ENCODE data around the gene APBA3.

Gene APBA3

GRCh38 chr19:3738477-3739220 lies 22.8 kb downstream of the APBA3 start:
- TF ChIP-seq ZFP30 (CRISPR knock-in tag; IDR thresholded peaks at IDR 0.05) (no peak), SNAI2 (CRISPR knock-in tag; IDR thresholded peaks at IDR 0.05) (no peak), TSHZ2 (CRISPR knock-in tag; IDR thresholded peaks at IDR 0.05) (no peak), RARB (CRISPR knock-in tag; IDR thresholded peaks at IDR 0.05) (no peak), ARNTL (CRISPR knock-in tag; IDR thresholded peaks at IDR 0.05; ENCODE audit: borderline replicate concordance, low read depth) (no peak), OSR1 (CRISPR knock-in tag; IDR thresholded peaks at IDR 0.05) (no peak)
- TF ChIP-seq, protein P1, sequence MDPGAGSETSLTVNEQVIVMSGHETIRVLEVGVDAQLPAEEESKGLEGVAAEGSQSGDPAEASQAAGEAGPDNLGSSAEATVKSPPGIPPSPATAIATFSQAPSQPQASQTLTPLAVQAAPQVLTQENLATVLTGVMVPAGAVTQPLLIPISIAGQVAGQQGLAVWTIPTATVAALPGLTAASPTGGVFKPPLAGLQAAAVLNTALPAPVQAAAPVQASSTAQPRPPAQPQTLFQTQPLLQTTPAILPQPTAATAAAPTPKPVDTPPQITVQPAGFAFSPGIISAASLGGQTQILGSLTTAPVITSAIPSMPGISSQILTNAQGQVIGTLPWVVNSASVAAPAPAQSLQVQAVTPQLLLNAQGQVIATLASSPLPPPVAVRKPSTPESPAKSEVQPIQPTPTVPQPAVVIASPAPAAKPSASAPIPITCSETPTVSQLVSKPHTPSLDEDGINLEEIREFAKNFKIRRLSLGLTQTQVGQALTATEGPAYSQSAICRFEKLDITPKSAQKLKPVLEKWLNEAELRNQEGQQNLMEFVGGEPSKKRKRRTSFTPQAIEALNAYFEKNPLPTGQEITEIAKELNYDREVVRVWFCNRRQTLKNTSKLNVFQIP (CRISPR knock-in tag; IDR thresholded peaks at IDR 0.05; ENCODE audit: borderline replicate concordance, low read depth): no peak
- no peak for ATAC-seq

GRCh38 chr19:3737487-3738205 lies 23.8 kb downstream of the APBA3 start:
- ATAC-seq: no peak
- no peak for TF ChIP-seq ISL1 (CRISPR knock-in tag; IDR thresholded peaks at IDR 0.05)
- TF ChIP-seq, protein P2, sequence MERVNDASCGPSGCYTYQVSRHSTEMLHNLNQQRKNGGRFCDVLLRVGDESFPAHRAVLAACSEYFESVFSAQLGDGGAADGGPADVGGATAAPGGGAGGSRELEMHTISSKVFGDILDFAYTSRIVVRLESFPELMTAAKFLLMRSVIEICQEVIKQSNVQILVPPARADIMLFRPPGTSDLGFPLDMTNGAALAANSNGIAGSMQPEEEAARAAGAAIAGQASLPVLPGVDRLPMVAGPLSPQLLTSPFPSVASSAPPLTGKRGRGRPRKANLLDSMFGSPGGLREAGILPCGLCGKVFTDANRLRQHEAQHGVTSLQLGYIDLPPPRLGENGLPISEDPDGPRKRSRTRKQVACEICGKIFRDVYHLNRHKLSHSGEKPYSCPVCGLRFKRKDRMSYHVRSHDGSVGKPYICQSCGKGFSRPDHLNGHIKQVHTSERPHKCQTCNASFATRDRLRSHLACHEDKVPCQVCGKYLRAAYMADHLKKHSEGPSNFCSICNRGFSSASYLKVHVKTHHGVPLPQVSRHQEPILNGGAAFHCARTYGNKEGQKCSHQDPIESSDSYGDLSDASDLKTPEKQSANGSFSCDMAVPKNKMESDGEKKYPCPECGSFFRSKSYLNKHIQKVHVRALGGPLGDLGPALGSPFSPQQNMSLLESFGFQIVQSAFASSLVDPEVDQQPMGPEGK (CRISPR knock-in tag; IDR thresholded peaks at IDR 0.05; ENCODE audit: borderline replicate concordance): no peak
- no peak for TF ChIP-seq TSHZ2 (CRISPR knock-in tag; IDR thresholded peaks at IDR 0.05)
- TF ChIP-seq, protein P1 (CRISPR knock-in tag; IDR thresholded peaks at IDR 0.05; ENCODE audit: borderline replicate concordance, low read depth): no peak
- TF ChIP-seq BACH2 (CRISPR knock-in tag; IDR thresholded peaks at IDR 0.05; ENCODE audit: borderline replicate concordance): no peak
- TF ChIP-seq, protein P3, sequence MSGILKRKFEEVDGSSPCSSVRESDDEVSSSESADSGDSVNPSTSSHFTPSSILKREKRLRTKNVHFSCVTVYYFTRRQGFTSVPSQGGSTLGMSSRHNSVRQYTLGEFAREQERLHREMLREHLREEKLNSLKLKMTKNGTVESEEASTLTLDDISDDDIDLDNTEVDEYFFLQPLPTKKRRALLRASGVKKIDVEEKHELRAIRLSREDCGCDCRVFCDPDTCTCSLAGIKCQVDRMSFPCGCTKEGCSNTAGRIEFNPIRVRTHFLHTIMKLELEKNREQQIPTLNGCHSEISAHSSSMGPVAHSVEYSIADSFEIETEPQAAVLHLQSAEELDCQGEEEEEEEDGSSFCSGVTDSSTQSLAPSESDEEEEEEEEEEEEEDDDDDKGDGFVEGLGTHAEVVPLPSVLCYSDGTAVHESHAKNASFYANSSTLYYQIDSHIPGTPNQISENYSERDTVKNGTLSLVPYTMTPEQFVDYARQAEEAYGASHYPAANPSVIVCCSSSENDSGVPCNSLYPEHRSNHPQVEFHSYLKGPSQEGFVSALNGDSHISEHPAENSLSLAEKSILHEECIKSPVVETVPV (CRISPR knock-in tag; IDR thresholded peaks at IDR 0.05): no peak
- TF ChIP-seq OSR1 (CRISPR knock-in tag; IDR thresholded peaks at IDR 0.05): no peak

GRCh38 chr19:3736106-3736724 lies 25.3 kb downstream of the APBA3 start:
- no peak for TF ChIP-seq RARB (CRISPR knock-in tag; IDR thresholded peaks at IDR 0.05)
- TF ChIP-seq ESRRG (CRISPR knock-in tag; IDR thresholded peaks at IDR 0.05): no peak
- no peak for TF ChIP-seq TCF4 (CRISPR knock-in tag; IDR thresholded peaks at IDR 0.05; ENCODE audit: borderline replicate concordance)
- no peak for TF ChIP-seq ARNTL (CRISPR knock-in tag; IDR thresholded peaks at IDR 0.05; ENCODE audit: borderline replicate concordance, low read depth)
- TF ChIP-seq ZNF70 (CRISPR knock-in tag; IDR thresholded peaks at IDR 0.05): no peak
- TF ChIP-seq ISL1 (CRISPR knock-in tag; IDR thresholded peaks at IDR 0.05): no peak
- TF ChIP-seq TSHZ2 (CRISPR knock-in tag; IDR thresholded peaks at IDR 0.05): no peak

More at GRCh38 chr19:3736106-3736724, 25.3 kb downstream of the APBA3 start:
- ATAC-seq: peak; percentile 18; the same call in 2 of the 3 replicates

Measured in SK-N-SH treated with all-trans-retinoic acid at 6 μM for 48 hours (cell line).